ENCODE data around the gene ADAMTS17.

The ADAMTS17 gene

GRCh38 chr15:100131321-100132224 lies 210.2 kb downstream of the ADAMTS17 start:
- no peak for DNase-seq (ENCODE audit: low read depth in 2 of 2)

GRCh38 chr15:100129677-100130076 lies 212.1 kb downstream of the ADAMTS17 start:
- DNase-seq (ENCODE audit: low read depth in 2 of 2), result no peak

- DNase-seq (ENCODE audit: low read depth in 2 of 2), result no peak
Observed at GRCh38 chr15:100125401-100126191, 216.2 kb downstream of the ADAMTS17 start.

- no peak for DNase-seq (ENCODE audit: low read depth in 2 of 2)
Observed at GRCh38 chr15:100124936-100125335, 216.8 kb downstream of the ADAMTS17 start.

- DNase-seq (ENCODE audit: low read depth in 2 of 2), result no peak
Observed at GRCh38 chr15:100124361-100124760, 217.4 kb downstream of the ADAMTS17 start.

- no peak for DNase-seq (ENCODE audit: low read depth in 2 of 2)
Observed at GRCh38 chr15:100123611-100124010, 218.2 kb downstream of the ADAMTS17 start.

- DNase-seq (ENCODE audit: low read depth in 2 of 2), result no peak
Observed at GRCh38 chr15:100121285-100121684, 220.5 kb downstream of the ADAMTS17 start.

GRCh38 chr15:100120111-100120510 lies 221.7 kb downstream of the ADAMTS17 start:
- DNase-seq (ENCODE audit: low read depth in 2 of 2), result no peak

GRCh38 chr15:100118546-100118945 lies 223.2 kb downstream of the ADAMTS17 start:
- DNase-seq (ENCODE audit: low read depth in 2 of 2), result no peak

GRCh38 chr15:100116416-100117190 lies 225.2 kb downstream of the ADAMTS17 start:
- no peak for DNase-seq (ENCODE audit: low read depth in 2 of 2)

- DNase-seq (ENCODE audit: low read depth in 2 of 2), result no peak
Observed at GRCh38 chr15:100115711-100116090, 226.1 kb downstream of the ADAMTS17 start.

GRCh38 chr15:100115066-100115710 lies 226.6 kb downstream of the ADAMTS17 start:
- DNase-seq (ENCODE audit: low read depth in 2 of 2), result no peak

GRCh38 chr15:100114571-100114970 lies 227.2 kb downstream of the ADAMTS17 start:
- no peak for DNase-seq (ENCODE audit: low read depth in 2 of 2)

GRCh38 chr15:100114100-100114499 lies 227.7 kb downstream of the ADAMTS17 start:
- DNase-seq (ENCODE audit: low read depth in 2 of 2), result no peak

GRCh38 chr15:100113351-100114080 lies 228.3 kb downstream of the ADAMTS17 start:
- no peak for DNase-seq (ENCODE audit: low read depth in 2 of 2)

GRCh38 chr15:100112636-100113305 lies 229.0 kb downstream of the ADAMTS17 start:
- no peak for DNase-seq (ENCODE audit: low read depth in 2 of 2)

- no peak for DNase-seq (ENCODE audit: low read depth in 2 of 2)
Observed at GRCh38 chr15:100112061-100112420, 229.7 kb downstream of the ADAMTS17 start.

GRCh38 chr15:100111125-100112060 lies 230.4 kb downstream of the ADAMTS17 start:
- DNase-seq (ENCODE audit: low read depth in 2 of 2), result peak; percentile 24 to 31

- no peak for DNase-seq (ENCODE audit: low read depth in 2 of 2)
Observed at GRCh38 chr15:100109486-100110035, 232.2 kb downstream of the ADAMTS17 start.
